Endothelial cell of umbilical vein (primary cell): Measurements from ENCODE around the gene RPP38. TPM values are rescaled to one million over a fixed set of nuclear protein-coding genes. Genes with fewer than 3 reads are reported as not detected.

ENCODE experiments used
- BruUV-seq: library from RNA; stranded (reverse); fragments of 400-500 nt; replicated peaks from 2 replicates; lab custom pipeline; 2021; lab: Mats Ljungman, UMichigan
- CTCF ChIA-PET: fragments of 300-600, 350-600 bp; sonication (Branson Sonifier 250); formaldehyde crosslinking; loops from one replicate; lab custom pipeline; 2021; ENCODE audit warnings: antibody characterized with exemption, inconsistent platforms; lab: Charles Lee
- POLR2A ChIA-PET: fragments of 300-600, 350-600 bp; sonication (Branson Sonifier 250); formaldehyde crosslinking; loops from one replicate; lab custom pipeline; 2021; ENCODE audit warnings: antibody characterized with exemption, inconsistent platforms; lab: Charles Lee
- DNase-seq: peaks from one replicate; pipeline ENCODE4 v3.0.0-alpha.2; 2011; ENCODE audit warnings: low read depth, low spot score
- FAIRE-seq: peaks from 2 replicates; lab custom pipeline; 2011; peaks lifted over from hg19 to GRCh38; lab: Jason Lieb, UNC
- H2AFZ ChIP-seq: 2 replicates; pipeline ENCODE4 v1.6.0; 2012; ENCODE audit warnings: low read depth, low read length, control low read depth, inconsistent platforms
- H3K27ac ChIP-seq: 2 replicates; pipeline ENCODE4 v1.5.1; 2011; ENCODE audit warnings: low read depth, mild to moderate bottlenecking, control low read depth, low read length, moderate library complexity; ENCODE audit not compliant: insufficient read depth
- H3K27me3 ChIP-seq, 2 experiments: 2 replicates each; pipeline versions ENCODE4 v1.6.0 to v1.6.1; 2011; ENCODE audit warnings: low read length in 2 of 2, mixed read lengths in 1 of 2; ENCODE audit not compliant: control insufficient read depth in 2 of 2, insufficient read depth in 2 of 2
- H3K36me3 ChIP-seq, 2 experiments: 2 replicates in 1 of 2; 3 replicates in 1 of 2; pipeline ENCODE4 v1.5.1; 2011; ENCODE audit warnings: low read length in 2 of 2, mild to moderate bottlenecking in 1 of 2, moderate library complexity in 1 of 2; ENCODE audit not compliant: control insufficient read depth in 2 of 2, insufficient read depth in 2 of 2; ENCODE audit errors: extremely low read depth in 1 of 2
- H3K4me1 ChIP-seq: 3 replicates; pipeline ENCODE4 v1.5.1; 2011; ENCODE audit warnings: mild to moderate bottlenecking, low read length; ENCODE audit not compliant: control insufficient read depth, insufficient read depth; ENCODE audit errors: extremely low read depth
- H3K4me2 ChIP-seq: 2 replicates; pipeline ENCODE4 v1.6.1; 2011; ENCODE audit warnings: low read length, control low read depth, mixed read lengths; ENCODE audit not compliant: insufficient read depth
- H3K4me3 ChIP-seq, 3 experiments: fragments of 200-600 bp in 1 of 3; sonication (generic), shearing (Covaris generic) in 1 of 3; replicated peaks in 1 of 3; 2 replicates each; pipeline ENCODE4 v1.5.1; 2011 to 2016; ENCODE audit warnings: control low read depth in 3 of 3, low read length in 3 of 3, mild to moderate bottlenecking in 2 of 3, inconsistent platforms in 1 of 3, low read depth in 1 of 3, moderate library complexity in 1 of 3; ENCODE audit not compliant: insufficient read depth in 1 of 3
- H3K79me2 ChIP-seq: 2 replicates; pipeline ENCODE4 v1.6.0; 2012; ENCODE audit warnings: low read length, inconsistent platforms; ENCODE audit not compliant: control insufficient read depth, insufficient read depth
- H3K9ac ChIP-seq: replicated peaks from 2 replicates; pipeline ENCODE3; 2011; ENCODE audit warnings: low read length, control low read depth; ENCODE audit not compliant: insufficient read depth; ENCODE audit errors: extremely low read depth
- H3K9me1 ChIP-seq: replicated peaks from 3 replicates; pipeline ENCODE4 v1.6.0; 2011; ENCODE audit warnings: mild to moderate bottlenecking, low read length; ENCODE audit not compliant: control insufficient read depth, insufficient read depth; ENCODE audit errors: extremely low read depth
- H3K9me3 ChIP-seq: replicated peaks from 2 replicates; pipeline ENCODE4 v1.5.1; 2012; ENCODE audit warnings: low read length, inconsistent platforms; ENCODE audit not compliant: control insufficient read depth, insufficient read depth
- H4K20me1 ChIP-seq: replicated peaks from 2 replicates; pipeline ENCODE3; 2011; ENCODE audit warnings: mild to moderate bottlenecking, low read length; ENCODE audit not compliant: control insufficient read depth, insufficient read depth; ENCODE audit errors: extremely low read depth
- EZH2 ChIP-seq: IDR thresholded peaks from 2 replicates; pipeline ENCODE4 v1.6.1; 2012; ENCODE audit warnings: borderline replicate concordance, low read depth, mild to moderate bottlenecking, moderate library complexity, low read length, inconsistent platforms; ENCODE audit not compliant: severe bottlenecking
- FOS ChIP-seq: IDR thresholded peaks from 2 replicates; pipeline ENCODE4 v1.6.1; 2011; ENCODE audit warnings: mild to moderate bottlenecking, low read length, moderate library complexity, borderline replicate concordance; ENCODE audit not compliant: insufficient read depth
- GATA2 ChIP-seq: IDR thresholded peaks from 2 replicates; pipeline ENCODE4 v1.7.0; 2011; ENCODE audit warnings: low read depth, mild to moderate bottlenecking, moderate library complexity, mixed read lengths, low read length; ENCODE audit not compliant: insufficient read length, insufficient read depth
- JUN ChIP-seq: IDR thresholded peaks from 2 replicates; pipeline ENCODE4 v1.6.1; 2011; ENCODE audit warnings: borderline replicate concordance, low read depth; ENCODE audit not compliant: insufficient read length, insufficient read depth
- MYC ChIP-seq: IDR thresholded peaks from one replicate; pipeline ENCODE4 v1.6.1; 2011; ENCODE audit warnings: mild to moderate bottlenecking, low read depth, low read length
- POLR2A ChIP-seq: IDR thresholded peaks from 2 replicates; pipeline ENCODE4 v1.6.1; 2012; ENCODE audit warnings: low read depth, mild to moderate bottlenecking, control low read depth, low read length
- POLR2AphosphoS5 ChIP-seq: IDR thresholded peaks from 2 replicates; pipeline ENCODE4 v1.6.1; 2012; ENCODE audit warnings: low read depth, mild to moderate bottlenecking, control low read depth, low read length, moderate library complexity; ENCODE audit not compliant: insufficient read depth
- dilution Hi-C: fragments of 300-500 bp; cut with MboI; formaldehyde crosslinking; loops from one replicate; pipeline ENCODE4 v1.15.0; 2019; ENCODE audit warnings: low sequenced_read_pairs; ENCODE audit not compliant: extremely low pct_ligation_motif_present
- intact Hi-C: fragments of 100-400 bp; cut with micrococcal nuclease; formaldehyde crosslinking; loops from one replicate; pipeline ENCODE4 v1.10.0; 2022
- polyA plus RNA-seq, 4 experiments: library from polyadenylated mRNA; depleted of rRNA in 3 of 4; stranded (reverse) in 3 of 4; unstranded in 1 of 4; fragments of >200 nt; gene quantifications; 2 replicates each; pipeline versions ENCODE4 v1.2.1 to v1.2.3, GENCODE V29; 2011 to 2012; ENCODE audit warnings: missing spikeins in 1 of 4
- total RNA-seq: library from RNA; stranded (reverse); gene quantifications from 2 replicates; pipeline ENCODE4 v1.2.3, GENCODE V29; 2021
- TF ChIP-seq, protein P1 (sequence below): IDR thresholded peaks from 2 replicates; pipeline ENCODE4 v1.6.1; 2011; ENCODE audit not compliant: insufficient read depth, insufficient read length
- TF ChIP-seq, protein P2 (sequence below), 2 donors: IDR thresholded peaks; 1 replicate in 1 of 2; 2 replicates in 1 of 2; pipeline ENCODE4 v1.5.1; 2011; ENCODE audit warnings: low read length in 2 of 2, mild to moderate bottlenecking in 2 of 2, moderate library complexity in 2 of 2, control low read depth in 1 of 2, inconsistent platforms in 1 of 2, low read depth in 1 of 2; ENCODE audit not compliant: insufficient read depth in 1 of 2; ENCODE audit errors: extremely low read depth in 1 of 2

Gene RPP38
- total and polyA plus RNA-seq, 2 donors (not counting 3 experiments of a cell fraction or from before 2014, with no cell fraction given) = 9.0 to 10.6 TPM

DNA sequence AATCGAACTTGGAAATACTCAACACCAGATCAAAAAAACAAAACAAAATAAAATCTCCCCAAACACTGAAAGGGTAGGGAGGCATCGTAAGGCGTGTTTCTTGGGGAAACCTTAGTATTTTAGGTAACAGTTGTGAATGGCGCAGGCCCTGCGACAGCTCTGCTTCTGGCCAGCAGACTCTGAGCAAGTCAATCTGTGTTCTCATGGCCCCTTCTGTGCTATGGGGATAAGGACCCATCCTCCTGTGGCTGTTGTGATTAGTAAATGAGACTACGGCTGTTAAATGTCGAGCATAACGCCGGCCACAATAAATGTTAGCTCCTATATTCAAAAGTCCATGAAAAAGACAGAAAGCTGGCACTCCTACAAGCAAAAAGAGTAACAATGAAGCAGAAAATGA, 27.0 kb downstream of the RPP38 start:
- Histone ChIP-seq H4K20me1 (no peaks in the 10 kb centered on the region), H3K36me3 (peaks cover 17 to 31% of the 10 kb centered on the region in 2 experiments), H3K79me2 (peaks cover 8% of the 10 kb centered on the region), H3K4me2 (no peak overlapping the region), H3K9ac (no peak overlapping the region), H3K27ac (no peak overlapping the region), H3K9me1 (no peaks in the 10 kb centered on the region), H3K9me3 (no peaks in the 10 kb centered on the region), H3K4me1 (peaks cover 4% of the 10 kb centered on the region), H3K4me3 (no peak overlapping the region), H3K27me3 (no peaks in the 10 kb centered on the region), H2AFZ (no peak overlapping the region)
- dilution Hi-C loops = no loop called here
- FAIRE-seq = no peak
- CTCF ChIA-PET = interaction anchor here (1.0 to 1.9 kb wide), 5 partner anchors 17 to 247 kb away, joined by 4 to 9 read pairs (median 6); partner anchors contain the start of genes FAM171A1 and NMT2
- DNase-seq = no peak
- intact Hi-C loops = no loop called here
- TF ChIP-seq EZH2 = no peak
- TF ChIP-seq FOS = no peak
- TF ChIP-seq, protein P1, sequence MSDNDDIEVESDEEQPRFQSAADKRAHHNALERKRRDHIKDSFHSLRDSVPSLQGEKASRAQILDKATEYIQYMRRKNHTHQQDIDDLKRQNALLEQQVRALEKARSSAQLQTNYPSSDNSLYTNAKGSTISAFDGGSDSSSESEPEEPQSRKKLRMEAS = no peak
- no peak for TF ChIP-seq JUN
- TF ChIP-seq POLR2A = no peak
- TF ChIP-seq POLR2AphosphoS5 = no peak
- TF ChIP-seq GATA2 = no peak
- TF ChIP-seq MYC = no peak
- TF ChIP-seq, protein P2, sequence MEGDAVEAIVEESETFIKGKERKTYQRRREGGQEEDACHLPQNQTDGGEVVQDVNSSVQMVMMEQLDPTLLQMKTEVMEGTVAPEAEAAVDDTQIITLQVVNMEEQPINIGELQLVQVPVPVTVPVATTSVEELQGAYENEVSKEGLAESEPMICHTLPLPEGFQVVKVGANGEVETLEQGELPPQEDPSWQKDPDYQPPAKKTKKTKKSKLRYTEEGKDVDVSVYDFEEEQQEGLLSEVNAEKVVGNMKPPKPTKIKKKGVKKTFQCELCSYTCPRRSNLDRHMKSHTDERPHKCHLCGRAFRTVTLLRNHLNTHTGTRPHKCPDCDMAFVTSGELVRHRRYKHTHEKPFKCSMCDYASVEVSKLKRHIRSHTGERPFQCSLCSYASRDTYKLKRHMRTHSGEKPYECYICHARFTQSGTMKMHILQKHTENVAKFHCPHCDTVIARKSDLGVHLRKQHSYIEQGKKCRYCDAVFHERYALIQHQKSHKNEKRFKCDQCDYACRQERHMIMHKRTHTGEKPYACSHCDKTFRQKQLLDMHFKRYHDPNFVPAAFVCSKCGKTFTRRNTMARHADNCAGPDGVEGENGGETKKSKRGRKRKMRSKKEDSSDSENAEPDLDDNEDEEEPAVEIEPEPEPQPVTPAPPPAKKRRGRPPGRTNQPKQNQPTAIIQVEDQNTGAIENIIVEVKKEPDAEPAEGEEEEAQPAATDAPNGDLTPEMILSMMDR (IDR thresholded peaks at IDR 0.05; ENCODE audit: extremely low read depth in 1 of 2, insufficient read depth in 1 of 2, low read depth in 1 of 2, low read length in 2 of 2) = no peak
- BruUV-seq = TSS peak; percentile 33
- POLR2A ChIA-PET = no interaction called here
